MM.1S (cell line): ENCODE data around the gene GLS.
"Not testable (repeated sequence)": the region's sequence is repeated elsewhere in the genome, so short reads cannot be mapped to it uniquely, and the experiment has no call there.

Experiments
- DNase-seq: peaks from one replicate; pipeline ENCODE4 v3.0.0-alpha.2; 2015
- H2AFZ ChIP-seq: fragments of 300-600 bp; sonication (generic); 2 replicates; pipeline ENCODE4 v1.6.0; 2016; ENCODE audit warnings: antibody characterized with exemption, low read length
- H3F3A ChIP-seq: fragments of 300-600 bp; sonication (generic); 2 replicates; pipeline ENCODE4 v1.6.1; 2016; ENCODE audit warnings: mild to moderate bottlenecking, antibody characterized with exemption, low read length, moderate library complexity, mixed read lengths; ENCODE audit not compliant: insufficient read depth
- H3K27ac ChIP-seq: fragments of 300-600 bp; sonication (generic); 2 replicates; pipeline ENCODE4 v1.5.1; 2016; ENCODE audit warnings: mild to moderate bottlenecking, low read length
- H3K27me3 ChIP-seq: fragments of 300-600 bp; sonication (generic); replicated peaks from 2 replicates; pipeline ENCODE4 v1.6.0; 2016; ENCODE audit warnings: low read length; ENCODE audit not compliant: insufficient read depth
- H3K36me3 ChIP-seq: fragments of 300-600 bp; sonication (generic); replicated peaks from 2 replicates; pipeline ENCODE4 v1.6.1; 2016; ENCODE audit warnings: mild to moderate bottlenecking, low read length, mixed read lengths; ENCODE audit not compliant: insufficient read depth
- H3K4me1 ChIP-seq: fragments of 300-600 bp; sonication (generic); 2 replicates; pipeline ENCODE4 v1.6.1; 2016; ENCODE audit warnings: low read length, mixed read lengths
- H3K4me2 ChIP-seq: fragments of 300-600 bp; sonication (generic); 2 replicates; pipeline ENCODE4 v1.6.0; 2016; ENCODE audit warnings: low read depth, low read length
- H3K4me3 ChIP-seq: fragments of 300-600 bp; sonication (generic); 2 replicates; pipeline ENCODE4 v1.5.1; 2016; ENCODE audit warnings: low read length, mixed read lengths
- H3K79me2 ChIP-seq: fragments of 300-600 bp; sonication (generic); 2 replicates; pipeline ENCODE4 v1.6.1; 2016; ENCODE audit warnings: mixed run types, low read length, mixed read lengths
- H3K9ac ChIP-seq: fragments of 300-600 bp; sonication (generic); 2 replicates; pipeline ENCODE4 v1.6.1; 2016; ENCODE audit warnings: low read length, mixed read lengths
- H3K9me2 ChIP-seq: fragments of 300-600 bp; sonication (generic); replicated peaks from 2 replicates; pipeline ENCODE4 v1.6.1; 2016; ENCODE audit warnings: mild to moderate bottlenecking, low read length, mixed read lengths; ENCODE audit not compliant: insufficient read depth
- H3K9me3 ChIP-seq: fragments of 300-600 bp; sonication (generic); replicated peaks from 2 replicates; pipeline ENCODE4 v1.6.1; 2016; ENCODE audit warnings: mild to moderate bottlenecking, low read length, mixed read lengths; ENCODE audit not compliant: insufficient read depth
- H4K20me1 ChIP-seq: fragments of 300-600 bp; sonication (generic); 2 replicates; pipeline ENCODE4 v1.6.1; 2016; ENCODE audit warnings: mild to moderate bottlenecking, low read length, moderate library complexity, mixed read lengths; ENCODE audit not compliant: insufficient read depth
- EZH2 ChIP-seq: fragments of 300-600 bp; sonication (generic); optimal IDR thresholded peaks from 2 replicates; pipeline ENCODE3; 2017; ENCODE audit warnings: low read depth, mild to moderate bottlenecking, antibody characterized with exemption, low read length, mixed read lengths
- EZH2phosphoT487 ChIP-seq: fragments of 300-600 bp; sonication (generic); IDR thresholded peaks from 2 replicates; pipeline ENCODE4 v1.6.1; 2018; ENCODE audit warnings: antibody characterized with exemption, low read length
- TF ChIP-seq, protein P1 (sequence below): fragments of 300-600 bp; sonication (generic); IDR thresholded peaks from 2 replicates; pipeline ENCODE4 v1.5.1; 2016; ENCODE audit warnings: antibody characterized with exemption, low read length, mixed read lengths

The GLS gene

DNA sequence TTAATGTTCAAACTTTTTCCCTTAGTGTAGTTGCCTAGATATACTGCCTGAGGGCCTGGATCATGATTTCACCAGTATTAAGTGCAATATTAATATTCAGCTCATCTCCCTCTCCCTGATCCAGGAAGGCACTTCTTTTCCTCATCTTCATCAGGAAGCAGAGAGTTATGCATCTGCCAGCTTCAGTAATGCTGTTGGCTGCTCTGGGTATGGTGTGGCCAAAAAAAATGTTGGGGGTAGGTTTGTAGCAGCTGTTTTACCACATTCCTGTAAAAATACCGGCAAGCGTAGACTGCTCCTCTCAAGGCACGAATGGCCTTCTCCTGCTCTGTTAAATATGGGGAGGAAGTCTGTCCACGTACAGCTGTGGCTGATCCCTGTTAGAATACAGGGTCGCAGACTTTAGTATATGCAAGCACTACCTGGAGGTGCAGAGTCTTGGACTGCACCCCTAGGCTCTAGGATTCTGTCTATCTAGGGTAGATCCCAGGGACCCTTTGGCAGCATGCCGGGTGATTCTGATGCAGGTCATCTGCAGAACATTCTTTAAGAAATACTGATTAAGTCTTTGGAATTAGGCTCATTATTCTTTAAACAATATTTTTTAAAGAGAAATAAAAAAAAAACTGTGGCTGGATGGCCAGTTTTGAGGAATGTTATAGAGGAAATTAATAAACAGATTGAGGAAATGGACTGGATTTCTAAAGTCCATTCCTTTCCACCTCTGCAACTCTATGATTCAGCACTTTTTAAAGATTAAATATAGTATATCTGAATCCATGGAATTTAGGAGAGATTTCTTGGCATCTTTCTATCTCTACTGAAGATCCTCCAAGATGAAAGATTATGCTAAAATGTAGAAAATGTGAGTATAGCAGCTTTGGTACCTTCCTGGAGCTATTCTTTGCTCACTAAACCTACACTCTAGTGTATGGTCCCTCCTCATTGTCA lies 21.0 kb upstream of the GLS start:
- no peak for TF ChIP-seq EZH2phosphoT487
- no peak for TF ChIP-seq EZH2
- TF ChIP-seq, protein P1, sequence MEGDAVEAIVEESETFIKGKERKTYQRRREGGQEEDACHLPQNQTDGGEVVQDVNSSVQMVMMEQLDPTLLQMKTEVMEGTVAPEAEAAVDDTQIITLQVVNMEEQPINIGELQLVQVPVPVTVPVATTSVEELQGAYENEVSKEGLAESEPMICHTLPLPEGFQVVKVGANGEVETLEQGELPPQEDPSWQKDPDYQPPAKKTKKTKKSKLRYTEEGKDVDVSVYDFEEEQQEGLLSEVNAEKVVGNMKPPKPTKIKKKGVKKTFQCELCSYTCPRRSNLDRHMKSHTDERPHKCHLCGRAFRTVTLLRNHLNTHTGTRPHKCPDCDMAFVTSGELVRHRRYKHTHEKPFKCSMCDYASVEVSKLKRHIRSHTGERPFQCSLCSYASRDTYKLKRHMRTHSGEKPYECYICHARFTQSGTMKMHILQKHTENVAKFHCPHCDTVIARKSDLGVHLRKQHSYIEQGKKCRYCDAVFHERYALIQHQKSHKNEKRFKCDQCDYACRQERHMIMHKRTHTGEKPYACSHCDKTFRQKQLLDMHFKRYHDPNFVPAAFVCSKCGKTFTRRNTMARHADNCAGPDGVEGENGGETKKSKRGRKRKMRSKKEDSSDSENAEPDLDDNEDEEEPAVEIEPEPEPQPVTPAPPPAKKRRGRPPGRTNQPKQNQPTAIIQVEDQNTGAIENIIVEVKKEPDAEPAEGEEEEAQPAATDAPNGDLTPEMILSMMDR = no peak
- H3K27me3 ChIP-seq = no peaks in the 10 kb centered on the region
- no peak overlapping the region for H2AFZ ChIP-seq
- H3K4me3 ChIP-seq = no peak overlapping the region
- no peaks in the 10 kb centered on the region for H3K9me3 ChIP-seq
- no peaks in the 10 kb centered on the region for H4K20me1 ChIP-seq
- H3F3A ChIP-seq = no peaks in the 10 kb centered on the region; the same call in 1 of the 2 replicates
- H3K4me1 ChIP-seq = 0 out of 2 replicates have a peak, but pooled peaks cover 5% of the 10 kb centered on the region
- no peak overlapping the region for H3K27ac ChIP-seq
- no peaks in the 10 kb centered on the region for H3K36me3 ChIP-seq
- no peaks in the 10 kb centered on the region for H3K79me2 ChIP-seq
- H3K9me2 ChIP-seq = no peaks in the 10 kb centered on the region
- no peak overlapping the region for H3K9ac ChIP-seq
- DNase-seq = no peak
- H3K4me2 ChIP-seq = no peak overlapping the region

DNA sequence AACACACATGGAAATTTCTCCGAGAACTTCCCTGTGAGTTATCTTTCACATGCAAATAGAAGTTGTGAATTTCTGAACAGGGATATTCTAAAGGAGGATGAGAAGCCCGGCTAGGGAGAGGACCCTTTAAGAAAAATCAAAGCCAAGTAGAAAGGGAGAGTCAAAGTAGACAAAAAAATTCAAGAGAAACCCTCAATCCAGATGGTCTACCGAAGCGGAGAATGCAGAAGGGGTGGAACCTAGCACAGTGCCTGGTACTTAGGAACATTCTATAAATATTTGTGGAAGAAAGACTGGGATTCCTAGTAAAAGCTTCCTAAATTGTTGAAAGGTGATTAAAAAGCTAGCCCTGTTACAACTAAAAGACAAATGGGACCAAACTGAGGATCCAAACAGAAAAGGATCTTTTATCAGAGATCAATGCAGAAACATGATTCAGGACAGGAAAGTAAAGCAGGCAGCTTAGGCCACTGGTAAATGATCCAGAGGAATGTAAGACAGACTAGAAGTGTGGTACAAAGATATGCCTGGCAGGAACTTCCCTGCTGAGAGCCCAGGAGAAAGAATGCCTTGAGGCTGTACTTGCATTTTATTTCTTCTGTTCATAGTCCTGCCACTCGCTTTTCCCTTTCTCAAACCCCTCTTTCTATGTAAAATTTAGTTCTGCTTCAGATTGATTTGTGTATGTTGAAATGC lies 19.5 kb upstream of the GLS start:
- no peaks in the 10 kb centered on the region for H4K20me1 ChIP-seq
- H3K4me1 ChIP-seq = 0 out of 2 replicates have a peak, but pooled peaks cover 5% of the 10 kb centered on the region
- no peak for TF ChIP-seq EZH2phosphoT487
- TF ChIP-seq, protein P1 = no peak
- TF ChIP-seq EZH2 = no peak
- no peaks in the 10 kb centered on the region for H3K9me3 ChIP-seq
- no peak overlapping the region for H3K27ac ChIP-seq
- no peaks in the 10 kb centered on the region; the same call in 1 of the 2 replicates for H3F3A ChIP-seq
- no peaks in the 10 kb centered on the region for H3K79me2 ChIP-seq
- H3K27me3 ChIP-seq = no peaks in the 10 kb centered on the region
- no peak overlapping the region for H2AFZ ChIP-seq
- H3K36me3 ChIP-seq = no peaks in the 10 kb centered on the region
- DNase-seq = no peak
- H3K9ac ChIP-seq = no peak overlapping the region
- H3K9me2 ChIP-seq = no peaks in the 10 kb centered on the region
- no peak overlapping the region for H3K4me3 ChIP-seq
- no peak overlapping the region for H3K4me2 ChIP-seq

DNA sequence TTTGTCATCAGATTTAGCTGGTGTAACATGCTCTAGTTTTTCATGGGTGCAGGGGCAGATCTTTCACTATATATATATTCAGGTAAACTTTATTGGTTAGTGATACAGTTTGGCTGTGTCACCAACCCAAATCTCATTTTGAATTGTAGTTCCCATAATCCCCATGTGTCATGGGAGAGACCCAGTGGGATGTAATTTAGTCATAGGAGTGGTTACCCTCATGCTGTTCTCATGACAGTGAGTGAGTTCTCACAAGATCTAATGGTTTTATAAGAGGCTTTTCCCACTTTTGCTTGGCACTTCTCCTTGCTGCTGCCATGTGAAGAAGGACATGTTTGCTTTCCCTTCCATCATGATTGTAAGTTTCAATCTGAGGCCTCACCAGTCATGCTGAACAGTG lies 18.5 kb upstream of the GLS start:
- H3K4me1 ChIP-seq, H3K27ac ChIP-seq, H3K4me2 ChIP-seq, H3K4me3 ChIP-seq, H3F3A ChIP-seq, H3K9ac ChIP-seq, H3K9me3 ChIP-seq, H4K20me1 ChIP-seq, H3K9me2 ChIP-seq, H2AFZ ChIP-seq, H3K27me3 ChIP-seq, H3K79me2 ChIP-seq, DNase-seq, H3K36me3 ChIP-seq: not testable (repeated sequence)
